Fibroblast of skin of right biceps (primary cell): ENCODE data around the gene TSPAN17.
"Not testable (repeated sequence)": the region's sequence is repeated elsewhere in the genome, so short reads cannot be mapped to it uniquely, and the experiment has no call there.

Experiments used
- DNase-seq: peaks from one replicate; pipeline ENCODE4 v3.0.0-alpha.2; 2013

The TSPAN17 gene

DNA sequence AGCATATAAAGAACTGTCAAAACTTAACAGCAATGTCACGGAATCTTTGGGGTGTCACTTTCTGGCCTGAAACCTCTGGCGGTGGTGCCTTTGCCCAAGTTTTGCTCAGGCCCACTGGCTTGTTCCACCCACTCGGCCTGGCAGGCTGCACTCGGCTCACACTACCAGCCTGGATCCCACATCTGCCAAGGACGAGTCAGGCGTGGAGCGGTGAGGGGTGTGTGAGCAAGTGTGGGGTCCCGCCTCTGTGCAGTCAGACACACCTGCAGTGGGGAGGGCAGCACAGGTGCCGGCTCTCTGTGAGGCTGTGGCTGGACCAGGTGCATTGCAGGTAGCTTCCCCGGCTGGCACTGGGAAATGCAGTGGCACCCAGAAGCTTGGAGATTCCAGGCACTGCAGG is 40.0 kb downstream of the TSPAN17 start:
- no peak for DNase-seq

DNA sequence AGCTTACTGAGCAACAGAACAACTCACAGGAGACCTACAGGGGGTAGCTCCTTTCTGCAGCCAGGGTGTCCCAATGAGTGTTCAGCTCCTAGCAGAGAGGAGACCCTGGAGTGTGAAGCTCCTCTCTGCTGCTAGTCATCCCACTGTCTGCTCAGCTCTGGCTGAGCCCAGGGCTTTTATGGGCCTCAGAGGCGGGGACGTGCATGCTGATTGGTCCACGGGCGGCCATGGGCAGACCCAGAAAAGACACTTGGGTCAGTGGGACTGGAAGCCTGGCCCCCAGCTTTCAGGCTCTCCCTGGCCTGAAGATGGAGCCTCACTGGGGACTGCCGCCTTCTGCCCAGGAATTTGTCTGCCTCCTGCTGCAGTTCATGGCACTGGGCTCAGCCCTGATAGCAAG is 40.6 kb downstream of the TSPAN17 start:
- DNase-seq = no peak

GRCh38 chr5:176690911-176691310 is 43.6 kb downstream of the TSPAN17 start:
- no peak for DNase-seq

DNA sequence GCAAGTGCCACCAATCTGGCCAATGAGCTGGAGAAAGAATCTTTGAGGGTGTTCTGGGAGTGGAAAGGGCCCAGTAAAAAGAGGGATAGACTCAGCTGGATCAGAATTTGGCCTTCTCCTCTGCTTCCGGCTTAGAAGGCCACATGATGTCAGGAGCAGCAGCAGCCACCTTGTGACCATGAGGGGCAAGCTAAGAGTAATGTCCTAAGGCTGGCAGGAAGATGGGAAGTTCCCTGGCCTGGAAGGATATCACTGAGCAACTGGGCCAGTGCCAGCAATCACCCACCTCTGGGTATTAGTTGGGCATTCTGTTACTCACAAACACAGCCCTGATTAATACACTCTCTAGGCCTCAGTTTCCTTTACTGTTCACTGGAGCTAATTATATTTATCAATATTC is 44.2 kb downstream of the TSPAN17 start:
- DNase-seq = no peak

DNA sequence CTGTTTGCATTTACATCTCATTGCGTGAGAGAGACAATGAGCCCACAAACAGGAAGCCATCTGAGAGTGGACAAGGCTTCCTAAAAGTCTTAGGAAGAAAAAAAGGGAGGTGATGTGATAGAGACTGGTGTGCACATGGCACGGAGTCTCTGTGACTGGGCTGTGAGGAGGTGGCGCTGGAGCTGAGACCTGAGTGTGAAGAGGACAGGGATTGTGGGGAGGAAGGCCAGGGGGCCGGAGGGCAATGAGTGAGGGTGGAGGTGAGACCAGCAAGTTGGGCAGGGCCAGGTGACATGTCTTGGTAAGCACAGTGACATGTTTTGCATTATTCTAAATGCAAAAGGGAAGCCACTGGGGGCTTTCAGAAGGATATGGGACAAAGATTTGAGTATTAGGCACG is 45.0 kb downstream of the TSPAN17 start:
- DNase-seq = no peak

DNA sequence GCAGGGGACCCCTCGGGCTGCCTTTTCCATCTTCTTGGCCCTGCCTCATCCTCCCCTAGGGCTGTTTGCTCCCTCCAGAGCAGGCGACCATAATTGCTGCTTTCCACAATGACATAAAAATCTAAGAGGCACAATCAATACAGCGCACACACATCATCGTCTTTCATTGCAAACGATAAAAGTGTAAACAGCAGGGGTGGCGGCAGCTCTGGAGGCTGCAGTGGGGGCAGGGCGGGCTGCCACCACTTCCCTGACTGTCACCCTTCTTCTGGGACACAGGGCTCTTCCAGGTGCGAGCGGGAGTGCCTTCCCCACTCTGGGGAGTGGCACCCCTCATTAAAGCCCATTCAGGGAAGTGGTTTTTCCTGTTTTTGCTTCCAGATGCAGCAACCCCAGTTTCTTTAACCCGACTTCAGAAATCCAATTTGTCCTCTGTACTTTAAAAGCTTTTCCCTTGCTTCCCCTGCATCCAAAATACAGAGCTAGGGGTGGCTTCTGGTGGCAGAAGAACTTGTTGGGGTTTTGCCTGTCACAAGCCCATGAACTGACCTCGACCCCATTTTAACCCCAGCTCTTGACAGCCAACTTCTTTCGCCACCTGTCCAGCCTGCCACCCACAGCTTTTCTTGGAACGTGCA is 45.7 kb downstream of the TSPAN17 start:
- no peak for DNase-seq

- no peak for DNase-seq
These were observed 46.2 kb downstream of the TSPAN17 start for GRCh38 chr5:176693477-176693851.

DNA sequence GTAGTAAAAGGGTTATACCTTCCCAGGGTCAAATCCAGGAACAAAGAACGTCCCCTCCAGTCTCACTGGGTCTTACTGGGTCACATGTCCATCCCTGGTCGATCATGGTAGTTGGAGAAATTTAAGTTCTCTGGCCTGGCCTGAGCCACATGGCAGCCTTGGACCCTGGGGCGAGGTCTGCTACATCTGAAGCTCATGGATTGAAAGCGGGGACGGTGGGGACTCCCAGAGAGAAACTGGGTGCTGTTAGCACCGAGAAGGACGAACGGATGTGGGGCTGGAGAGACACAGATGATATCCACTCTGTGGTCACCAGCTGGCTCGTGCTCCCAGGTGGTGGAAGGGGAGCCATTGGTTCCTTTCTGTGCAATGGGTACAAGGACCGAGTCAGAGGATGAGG is 46.9 kb downstream of the TSPAN17 start:
- DNase-seq = no peak

DNA sequence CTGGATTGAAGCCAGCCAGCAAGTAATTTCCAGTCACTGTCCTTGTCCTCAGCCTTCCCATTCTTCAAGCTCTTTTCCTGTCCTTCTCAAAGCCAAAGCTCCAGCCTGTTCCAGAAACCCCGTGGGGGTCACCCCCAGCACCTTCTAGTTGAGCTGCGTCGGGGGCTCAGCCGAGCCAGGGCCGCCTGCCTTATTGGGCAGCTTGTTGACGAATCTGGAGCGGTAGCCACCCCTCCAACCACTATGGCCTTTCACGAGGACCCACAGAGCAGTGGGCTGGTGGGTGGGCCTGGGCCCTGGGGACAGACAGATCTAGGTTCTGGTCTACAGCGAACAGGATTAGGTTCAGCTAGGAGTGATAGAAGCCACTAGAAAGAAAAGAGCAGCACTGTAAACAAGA is 47.3 kb downstream of the TSPAN17 start:
- no peak for DNase-seq

DNA sequence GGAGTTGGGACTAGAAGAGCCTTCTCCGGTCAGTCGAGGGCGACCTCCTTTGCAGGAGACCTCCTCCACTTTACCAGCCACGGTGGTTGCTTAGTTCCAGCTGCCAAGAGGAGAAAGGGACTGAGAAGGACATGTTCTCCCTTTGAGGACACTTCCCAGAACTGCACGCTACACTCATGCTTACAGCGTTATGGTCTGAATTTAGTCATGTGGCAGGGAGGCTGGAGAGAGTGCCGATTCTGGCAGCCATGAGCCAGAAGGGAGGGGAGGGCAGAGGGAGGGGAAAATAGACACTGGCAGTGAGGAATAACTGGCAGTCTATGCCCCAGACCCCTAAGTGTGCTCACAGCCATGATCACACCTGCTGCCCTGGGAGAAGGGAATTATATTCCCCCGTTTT is 47.8 kb downstream of the TSPAN17 start:
- no peak for DNase-seq

GRCh38 chr5:176697267-176697933 is 50.1 kb downstream of the TSPAN17 start:
- no peak for DNase-seq

DNA sequence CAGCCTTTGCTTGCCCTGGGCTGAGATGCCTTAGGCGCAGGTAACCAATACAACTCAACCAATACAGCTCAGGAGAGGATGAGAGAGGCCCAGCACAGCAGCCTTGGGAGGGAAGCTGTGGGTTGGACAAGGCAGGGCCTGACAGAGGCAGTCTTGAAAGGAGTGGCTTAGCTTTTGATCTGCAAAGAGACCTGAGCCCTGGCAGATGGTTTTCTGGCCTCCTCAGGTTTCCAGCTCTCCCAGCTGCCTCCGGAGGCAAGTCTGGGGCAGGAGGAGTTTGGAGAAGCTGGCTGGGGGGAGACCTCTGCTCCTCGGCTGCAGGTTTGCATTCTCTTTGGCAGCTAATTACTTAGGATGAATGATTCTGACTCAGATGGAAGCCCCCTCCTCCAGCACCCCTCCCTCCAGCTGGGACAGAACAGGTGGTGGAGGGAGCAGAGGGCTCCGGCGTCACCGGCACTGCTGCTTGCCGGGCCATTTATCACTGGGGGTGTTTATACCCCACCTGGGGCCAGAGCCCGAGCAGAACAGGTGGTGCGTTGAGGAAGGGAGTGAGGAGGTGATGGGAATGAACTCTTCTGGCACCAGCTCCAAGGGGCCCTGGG is 50.8 kb downstream of the TSPAN17 start:
- no peak for DNase-seq

- not testable (repeated sequence) for DNase-seq
These were observed 52.2 kb downstream of the TSPAN17 start for GRCh38 chr5:176699446-176699845.

- DNase-seq = no peak
These were observed 53.1 kb downstream of the TSPAN17 start for GRCh38 chr5:176700239-176700847.

GRCh38 chr5:176702671-176703641 is 55.7 kb downstream of the TSPAN17 start:
- no peak for DNase-seq

GRCh38 chr5:176703857-176704256 is 56.6 kb downstream of the TSPAN17 start:
- no peak for DNase-seq

DNA sequence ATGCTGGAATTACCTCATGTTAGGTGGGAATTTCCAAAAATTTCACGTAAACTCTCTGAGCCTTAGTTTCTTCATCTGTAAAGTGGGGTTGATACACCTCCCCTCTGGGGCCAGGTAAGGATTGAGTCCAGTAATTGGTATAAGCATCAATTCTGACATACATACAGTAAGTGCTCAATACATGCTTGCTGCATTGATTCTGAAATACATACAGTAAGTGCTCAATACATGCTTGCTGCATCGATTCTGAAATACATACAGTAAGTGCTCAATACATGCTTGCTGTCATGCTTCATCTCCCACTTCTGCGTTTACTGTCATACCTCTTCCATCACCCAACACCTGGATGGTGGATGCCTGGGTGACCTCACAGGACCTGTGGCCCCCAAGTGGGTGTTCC is 57.1 kb downstream of the TSPAN17 start:
- no peak for DNase-seq

- no peak for DNase-seq
These were observed 57.5 kb downstream of the TSPAN17 start for GRCh38 chr5:176704817-176705216.
